ENCODE results near the gene ACTA1. TPM values are rescaled to one million over a fixed set of nuclear protein-coding genes. Genes with fewer than 3 reads are reported as not detected.

ACTA1 gene
- total RNA-seq, 1 donor from 2014 or later, result 0.23 TPM

DNA sequence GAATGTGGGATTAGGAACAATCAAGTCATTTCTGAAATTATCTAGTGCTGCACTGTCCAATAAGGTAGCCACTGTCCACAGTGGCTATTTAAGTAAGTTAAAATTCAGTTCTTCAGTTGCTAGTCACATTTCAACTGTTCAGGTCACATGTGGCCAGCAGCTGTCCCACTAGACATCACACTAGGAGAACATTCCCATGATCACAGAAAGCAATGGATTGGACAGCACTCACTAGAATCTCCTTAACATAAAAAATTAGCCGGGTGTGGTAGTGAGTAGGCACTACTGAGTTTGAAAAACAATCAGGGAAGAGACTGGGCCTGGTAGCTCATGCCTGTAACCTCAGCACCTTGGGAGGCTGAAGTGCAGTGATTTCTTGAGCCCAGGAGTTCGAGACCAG is 40.6 kb upstream of the ACTA1 start:
- Mint-ChIP-seq H3K36me3 (ENCODE audit: low read depth) (peaks cover 13% of the 10 kb centered on the region), H3K27me3 (ENCODE audit: low read depth) (no peaks in the 10 kb centered on the region), H3K4me1 (no peaks in the 10 kb centered on the region), H3K27ac (ENCODE audit: unreplicated experiment) (no peak overlapping the region), H3K4me3 (no peak overlapping the region), H3K9me3 (no peaks in the 10 kb centered on the region)
- TF ChIP-seq, protein P1, sequence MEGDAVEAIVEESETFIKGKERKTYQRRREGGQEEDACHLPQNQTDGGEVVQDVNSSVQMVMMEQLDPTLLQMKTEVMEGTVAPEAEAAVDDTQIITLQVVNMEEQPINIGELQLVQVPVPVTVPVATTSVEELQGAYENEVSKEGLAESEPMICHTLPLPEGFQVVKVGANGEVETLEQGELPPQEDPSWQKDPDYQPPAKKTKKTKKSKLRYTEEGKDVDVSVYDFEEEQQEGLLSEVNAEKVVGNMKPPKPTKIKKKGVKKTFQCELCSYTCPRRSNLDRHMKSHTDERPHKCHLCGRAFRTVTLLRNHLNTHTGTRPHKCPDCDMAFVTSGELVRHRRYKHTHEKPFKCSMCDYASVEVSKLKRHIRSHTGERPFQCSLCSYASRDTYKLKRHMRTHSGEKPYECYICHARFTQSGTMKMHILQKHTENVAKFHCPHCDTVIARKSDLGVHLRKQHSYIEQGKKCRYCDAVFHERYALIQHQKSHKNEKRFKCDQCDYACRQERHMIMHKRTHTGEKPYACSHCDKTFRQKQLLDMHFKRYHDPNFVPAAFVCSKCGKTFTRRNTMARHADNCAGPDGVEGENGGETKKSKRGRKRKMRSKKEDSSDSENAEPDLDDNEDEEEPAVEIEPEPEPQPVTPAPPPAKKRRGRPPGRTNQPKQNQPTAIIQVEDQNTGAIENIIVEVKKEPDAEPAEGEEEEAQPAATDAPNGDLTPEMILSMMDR (conservative IDR thresholded peaks at IDR 0.05), result no peak
- DNase-seq (ENCODE audit: low read depth, low spot score), result no peak

DNA sequence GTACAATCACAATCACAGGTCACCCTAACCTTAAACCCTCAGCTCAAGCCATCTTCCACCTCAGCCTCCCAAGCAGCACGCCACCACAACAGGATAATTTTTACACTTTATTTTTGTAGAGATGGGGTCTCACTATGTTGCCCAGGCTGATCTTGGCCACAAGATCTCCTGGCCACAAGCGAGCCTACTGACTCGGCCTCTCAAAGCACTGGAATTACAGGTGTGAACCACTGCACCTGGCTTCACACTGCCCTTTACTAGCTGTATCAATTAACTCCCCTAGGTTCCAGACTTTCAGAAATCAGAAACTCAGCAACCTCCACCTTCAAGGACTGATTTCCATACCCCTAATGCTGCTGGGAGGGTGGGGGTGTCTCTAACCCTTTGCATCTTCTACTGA is 37.3 kb upstream of the ACTA1 start:
- no peak for DNase-seq (ENCODE audit: low read depth, low spot score)
- no peaks in the 10 kb centered on the region for H3K9me3 Mint-ChIP-seq
- peaks cover 6% of the 10 kb centered on the region for H3K36me3 Mint-ChIP-seq (ENCODE audit: low read depth)
- no peaks in the 10 kb centered on the region for H3K27me3 Mint-ChIP-seq (ENCODE audit: low read depth)
- H3K4me3 Mint-ChIP-seq, result no peak overlapping the region
- TF ChIP-seq, protein P1 (conservative IDR thresholded peaks at IDR 0.05), result no peak
- H3K4me1 Mint-ChIP-seq, result no peaks in the 10 kb centered on the region
- H3K27ac Mint-ChIP-seq (ENCODE audit: unreplicated experiment), result no peak overlapping the region

DNA sequence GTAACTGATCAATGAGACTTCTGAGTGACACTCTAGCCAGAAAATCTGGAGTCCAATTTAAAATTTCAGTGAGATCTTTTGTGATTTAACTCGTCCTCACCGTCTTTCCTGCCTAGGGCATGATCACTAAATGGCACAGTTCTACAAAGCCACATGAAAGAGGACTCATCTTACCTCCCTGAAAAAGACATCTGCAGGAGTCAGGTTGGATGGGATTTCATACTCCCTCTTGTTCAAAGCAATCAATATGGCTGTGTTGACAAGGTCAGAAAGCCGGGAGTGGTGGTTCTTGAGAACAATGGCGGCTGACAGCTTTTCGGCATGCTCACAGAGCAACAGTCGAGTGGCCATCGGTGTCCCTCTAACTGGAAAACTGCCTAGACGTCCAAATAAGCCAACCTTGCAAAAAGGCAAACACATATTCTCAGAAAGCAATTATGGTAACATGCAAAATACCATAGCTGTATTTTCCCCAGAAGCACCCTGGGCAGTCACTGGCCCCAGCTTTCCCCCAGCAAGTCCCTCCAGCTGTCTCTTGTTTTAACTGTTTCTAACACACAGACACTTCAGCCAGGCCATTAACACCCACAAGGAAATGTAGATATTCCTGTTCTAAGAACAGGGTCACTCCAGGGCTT is 36.6 kb upstream of the ACTA1 start:
- Mint-ChIP-seq H3K36me3 (ENCODE audit: low read depth) (peaks cover 4% of the 10 kb centered on the region), H3K9me3 (no peaks in the 10 kb centered on the region), H3K27ac (ENCODE audit: unreplicated experiment) (no peak overlapping the region), H3K27me3 (ENCODE audit: low read depth) (no peaks in the 10 kb centered on the region), H3K4me3 (no peak overlapping the region), H3K4me1 (no peaks in the 10 kb centered on the region)
- TF ChIP-seq, protein P1 (conservative IDR thresholded peaks at IDR 0.05), result no peak
- DNase-seq (ENCODE audit: low read depth, low spot score), result no peak

DNA sequence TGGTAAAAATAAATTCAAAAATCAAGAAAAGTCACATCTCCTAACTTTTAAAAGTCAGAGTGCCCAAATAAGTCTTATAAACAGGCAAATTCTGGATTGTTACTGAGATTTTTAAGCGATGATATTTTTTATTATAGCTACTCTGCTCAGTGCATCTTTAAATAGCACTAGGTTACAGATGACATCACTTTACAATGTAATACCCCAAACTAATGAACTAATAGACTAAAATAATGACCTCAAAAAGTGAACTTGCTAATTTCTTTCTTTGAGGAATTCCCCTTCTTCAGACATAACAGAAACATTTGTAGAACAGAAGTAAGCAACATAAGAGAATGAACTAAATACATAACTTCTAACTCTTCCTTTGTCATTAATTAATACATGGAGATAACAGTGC is 33.0 kb upstream of the ACTA1 start:
- TF ChIP-seq, protein P1 (conservative IDR thresholded peaks at IDR 0.05), result no peak
- no peaks in the 10 kb centered on the region for H3K27me3 Mint-ChIP-seq (ENCODE audit: low read depth)
- no peak overlapping the region for H3K4me3 Mint-ChIP-seq
- H3K27ac Mint-ChIP-seq (ENCODE audit: unreplicated experiment), result no peak overlapping the region
- no peaks in the 10 kb centered on the region for H3K9me3 Mint-ChIP-seq
- peaks cover 3% of the 10 kb centered on the region for H3K36me3 Mint-ChIP-seq (ENCODE audit: low read depth)
- no peaks in the 10 kb centered on the region for H3K4me1 Mint-ChIP-seq
- no peak for DNase-seq (ENCODE audit: low read depth, low spot score)

DNA sequence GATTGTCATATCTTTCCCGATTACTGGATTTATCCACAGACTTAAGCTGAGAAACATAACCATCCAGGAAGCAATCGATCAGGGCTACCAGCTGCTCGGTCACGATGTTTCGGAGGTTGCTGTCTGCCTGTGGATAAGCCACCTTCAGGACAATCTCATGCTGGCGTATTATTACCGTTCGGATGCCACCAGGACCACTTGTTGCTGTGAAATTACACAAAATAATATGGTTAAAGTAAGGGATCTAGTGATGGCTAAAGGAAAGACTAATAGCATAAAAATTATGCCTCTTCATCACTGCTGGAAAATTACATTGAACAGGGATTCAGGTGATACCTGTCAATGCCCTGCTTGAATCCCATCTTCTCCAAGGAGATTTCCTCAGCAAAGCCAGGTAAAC is 30.8 kb upstream of the ACTA1 start:
- Mint-ChIP-seq H3K27ac (ENCODE audit: unreplicated experiment) (no peak overlapping the region), H3K9me3 (no peaks in the 10 kb centered on the region), H3K4me3 (no peak overlapping the region), H3K36me3 (ENCODE audit: low read depth) (peaks cover 6% of the 10 kb centered on the region), H3K27me3 (ENCODE audit: low read depth) (no peaks in the 10 kb centered on the region), H3K4me1 (no peaks in the 10 kb centered on the region)
- no peak for DNase-seq (ENCODE audit: low read depth, low spot score)
- TF ChIP-seq, protein P1 (conservative IDR thresholded peaks at IDR 0.05), result no peak

Data from neural crest cell (in vitro differentiated cells).